H1 (cell line): ENCODE measurements around the gene OR2D2. TPM values are rescaled to one million over a fixed set of nuclear protein-coding genes. Genes with fewer than 3 reads are reported as not detected.

Source experiments
- CTCF ChIA-PET: fragments of 300-600 bp; sonication (Branson Sonifier 250); formaldehyde crosslinking; loops from one replicate; lab custom pipeline; 2021; ENCODE audit not compliant: partially characterized antibody; lab: Charles Lee
- POLR2A ChIA-PET: fragments of 300-600 bp; sonication (Branson Sonifier 250); formaldehyde crosslinking; loops from one replicate; lab custom pipeline; 2021; ENCODE audit warnings: inconsistent platforms; ENCODE audit not compliant: partially characterized antibody; lab: Charles Lee
- DNase-seq, 2 experiments: peaks; one replicate each; pipeline versions ENCODE4 v3.0.0 to v3.0.0-alpha.2; 2010 to 2022; ENCODE audit warnings: low spot score in 2 of 2, low read depth in 1 of 2, mixed read lengths in 1 of 2
- FAIRE-seq: peaks from 2 replicates; lab custom pipeline; 2011; peaks lifted over from hg19 to GRCh38; lab: Jason Lieb, UNC
- H2AFZ ChIP-seq: 2 replicates; pipeline ENCODE4 v1.8.1; 2012; ENCODE audit warnings: low read length, inconsistent platforms
- H2AK5ac ChIP-seq: 2 replicates; pipeline ENCODE4 v1.6.1; 2013; ENCODE audit warnings: low read depth, low read length
- H2BK120ac ChIP-seq: replicated peaks from 2 replicates; pipeline ENCODE3; 2013; ENCODE audit warnings: low read depth, low read length, inconsistent platforms
- H2BK12ac ChIP-seq: 2 replicates; pipeline ENCODE4 v1.6.1; 2013; ENCODE audit warnings: low read depth, low read length
- H2BK15ac ChIP-seq: 2 replicates; pipeline ENCODE4 v1.6.1; 2013; ENCODE audit warnings: low read length
- H2BK20ac ChIP-seq: 2 replicates; pipeline ENCODE4 v1.6.1; 2013; ENCODE audit warnings: low read length
- H2BK5ac ChIP-seq: 2 replicates; pipeline ENCODE4 v1.6.1; 2013; ENCODE audit warnings: low read depth, low read length
- H3K14ac ChIP-seq: 2 replicates; pipeline ENCODE4 v1.6.1; 2013; ENCODE audit warnings: inconsistent platforms; ENCODE audit not compliant: insufficient read length
- H3K18ac ChIP-seq: 2 replicates; pipeline ENCODE4 v1.6.1; 2013; ENCODE audit warnings: low read length; ENCODE audit errors: extremely low read depth
- H3K23ac ChIP-seq: 2 replicates; pipeline ENCODE4 v1.6.1; 2013; ENCODE audit warnings: inconsistent platforms; ENCODE audit not compliant: insufficient read length
- H3K23me2 ChIP-seq: 2 replicates; pipeline ENCODE4 v1.6.1; 2013; ENCODE audit warnings: low read depth, low read length
- H3K27ac ChIP-seq: 2 replicates; pipeline ENCODE4 v1.6.1; 2011; ENCODE audit warnings: low read depth, low read length, inconsistent platforms
- H3K27me3 ChIP-seq, 4 experiments: replicated peaks in 1 of 4; 1 replicate in 1 of 4; 2 replicates in 3 of 4; pipeline versions ENCODE4 v1.6.1 to v1.8.1; 2011 to 2013; ENCODE audit warnings: low read length in 3 of 4, mild to moderate bottlenecking in 3 of 4, inconsistent platforms in 2 of 4, mixed read lengths in 2 of 4, moderate library complexity in 1 of 4; ENCODE audit not compliant: control insufficient read depth in 3 of 4, insufficient read depth in 3 of 4; ENCODE audit errors: extremely low read depth in 1 of 4
- H3K36me3 ChIP-seq, 4 experiments: 2 replicates each; pipeline versions ENCODE4 v1.6.1 to v1.8.1; 2011 to 2013; ENCODE audit warnings: mild to moderate bottlenecking in 4 of 4, low read length in 3 of 4, moderate library complexity in 2 of 4, control low read depth in 1 of 4, inconsistent platforms in 1 of 4; ENCODE audit not compliant: insufficient read depth in 4 of 4, control insufficient read depth in 2 of 4
- H3K4ac ChIP-seq: replicated peaks from 2 replicates; pipeline ENCODE3; 2013; ENCODE audit warnings: low read length, low read depth, mixed read lengths, inconsistent platforms; ENCODE audit not compliant: insufficient read length
- H3K4me1 ChIP-seq, 4 experiments: replicated peaks in 1 of 4; 1 replicate in 1 of 4; 2 replicates in 3 of 4; pipeline versions ENCODE4 v1.6.1 to v1.8.1; 2011 to 2013; ENCODE audit warnings: low read length in 3 of 4, inconsistent platforms in 2 of 4, mixed read lengths in 1 of 4; ENCODE audit not compliant: insufficient read depth in 4 of 4, control insufficient read depth in 3 of 4
- H3K4me2 ChIP-seq, 2 experiments: 2 replicates each; pipeline versions ENCODE4 v1.6.1 to v1.8.1; 2011 to 2013; ENCODE audit warnings: low read depth in 2 of 2, low read length in 2 of 2, control low read depth in 1 of 2, inconsistent platforms in 1 of 2, mild to moderate bottlenecking in 1 of 2; ENCODE audit not compliant: insufficient read depth in 1 of 2
- H3K4me3 ChIP-seq, 4 experiments: fragments of 200-600, 300-600 bp in 1 of 4; sonication (generic), shearing (Covaris generic), sonication (Bioruptor Twin) in 1 of 4; 2 replicates each; pipeline versions ENCODE4 v1.5.1 to v1.8.1; 2011 to 2016; ENCODE audit warnings: low read length in 4 of 4, low read depth in 3 of 4, control low read depth in 2 of 4, inconsistent platforms in 2 of 4, mild to moderate bottlenecking in 2 of 4, mixed read lengths in 1 of 4, moderate library complexity in 1 of 4; ENCODE audit not compliant: insufficient read depth in 2 of 4; ENCODE audit errors: extremely low read depth in 1 of 4
- H3K56ac ChIP-seq: replicated peaks from 2 replicates; pipeline ENCODE3; 2013; ENCODE audit warnings: low read depth, mild to moderate bottlenecking, mixed read lengths, low read length, inconsistent platforms; ENCODE audit not compliant: insufficient read length
- H3K79me1 ChIP-seq: 2 replicates; pipeline ENCODE4 v1.6.1; 2013; ENCODE audit warnings: low read depth, low read length, control low read depth
- H3K79me2 ChIP-seq, 2 experiments: 2 replicates each; pipeline versions ENCODE4 v1.6.1 to v1.8.1; 2012 to 2013; ENCODE audit warnings: low read length in 2 of 2, mild to moderate bottlenecking in 2 of 2, inconsistent platforms in 1 of 2; ENCODE audit not compliant: insufficient read depth in 2 of 2, control insufficient read depth in 1 of 2
- H3K9ac ChIP-seq, 4 experiments: replicated peaks in 1 of 4; 1 replicate in 1 of 4; 2 replicates in 3 of 4; pipeline versions ENCODE4 v1.6.1 to v1.8.1; 2011 to 2013; ENCODE audit warnings: low read depth in 3 of 4, low read length in 3 of 4, control low read depth in 2 of 4, mild to moderate bottlenecking in 2 of 4, moderate library complexity in 2 of 4, inconsistent platforms in 1 of 4; ENCODE audit errors: extremely low read depth in 1 of 4
- H3K9me3 ChIP-seq, 2 experiments: 2 replicates each; pipeline versions ENCODE4 v1.6.1 to v1.8.1; 2012 to 2013; ENCODE audit warnings: mild to moderate bottlenecking in 2 of 2, moderate library complexity in 2 of 2, control low read depth in 1 of 2, inconsistent platforms in 1 of 2, low read depth in 1 of 2, low read length in 1 of 2, mixed read lengths in 1 of 2; ENCODE audit not compliant: insufficient read depth in 2 of 2
- H4K20me1 ChIP-seq, 2 experiments: replicated peaks in 1 of 2; 2 replicates each; pipeline versions ENCODE3 to v1.8.1; 2011 to 2013; ENCODE audit warnings: inconsistent platforms in 2 of 2, low read length in 2 of 2, mild to moderate bottlenecking in 1 of 2; ENCODE audit not compliant: insufficient read depth in 2 of 2, control insufficient read depth in 1 of 2
- H4K5ac ChIP-seq: 2 replicates; pipeline ENCODE4 v1.6.1; 2013; ENCODE audit warnings: low read length, low read depth, mixed read lengths, inconsistent platforms; ENCODE audit not compliant: insufficient read length
- H4K8ac ChIP-seq: 2 replicates; pipeline ENCODE4 v1.8.0; 2013; ENCODE audit warnings: mild to moderate bottlenecking, moderate library complexity, low read length, inconsistent platforms; ENCODE audit not compliant: insufficient read depth; ENCODE audit errors: extremely low read depth
- H4K91ac ChIP-seq: replicated peaks from 2 replicates; pipeline ENCODE3; 2013; ENCODE audit warnings: low read length, mixed read lengths, inconsistent platforms; ENCODE audit not compliant: insufficient read length
- KDM4A ChIP-seq: IDR thresholded peaks from one replicate; pipeline ENCODE4 v1.7.1; 2012; ENCODE audit warnings: low read depth, mild to moderate bottlenecking, moderate library complexity, low read length, inconsistent platforms; ENCODE audit not compliant: severe bottlenecking
- WGBS, 2 experiments: shearing (Covaris generic) in 1 of 2; methylation state at CpG; one replicate each; pipeline versions ENCODE4 v1.1.6 to v1.1.7; 2013 to 2015; ENCODE audit warnings: low lambda C conversion rate in 2 of 2, mixed read lengths in 2 of 2, inconsistent platforms in 1 of 2, low coverage in 1 of 2, missing lambda C conversion rate in 1 of 2; ENCODE audit not compliant: insufficient replicate concordance in 2 of 2, insufficient coverage in 1 of 2, insufficient read length in 1 of 2; ENCODE audit errors: extremely low coverage in 1 of 2, missing lambda C conversion rate in 1 of 2; 5-methylcytosine and 5-hydroxymethylcytosine counted together
- polyA plus RNA-seq, 7 experiments: library from polyadenylated mRNA; depleted of rRNA in 3 of 7; stranded (reverse) in 5 of 7; unstranded in 2 of 7; fragments of >200 nt in 5 of 7; fragments of 200-250 nt in 2 of 7; gene quantifications; 1 replicate in 5 of 7; 2 replicates in 1 of 7; 4 replicates in 1 of 7; pipeline versions ENCODE4 v1.2.1 to v1.2.3, GENCODE V29; 2011 to 2013; ENCODE audit warnings: missing spikeins in 2 of 7, mixed read lengths in 2 of 7
- total RNA-seq: library from RNA; stranded (reverse); fragmentation: NEBNext Ultra II Directional; extraction: Animal tissue kit (Norgen Biotek cat#: 25700); gene quantifications from 2 replicates; pipeline ENCODE4 v1.2.1, GENCODE V29; 2021

The OR2D2 gene
- total and polyA plus RNA-seq, 2 of the 8 experiments (the other 6 are each of a cell fraction or from before 2014, with no cell fraction given): 0.15 TPM; not detected in 1

DNA sequence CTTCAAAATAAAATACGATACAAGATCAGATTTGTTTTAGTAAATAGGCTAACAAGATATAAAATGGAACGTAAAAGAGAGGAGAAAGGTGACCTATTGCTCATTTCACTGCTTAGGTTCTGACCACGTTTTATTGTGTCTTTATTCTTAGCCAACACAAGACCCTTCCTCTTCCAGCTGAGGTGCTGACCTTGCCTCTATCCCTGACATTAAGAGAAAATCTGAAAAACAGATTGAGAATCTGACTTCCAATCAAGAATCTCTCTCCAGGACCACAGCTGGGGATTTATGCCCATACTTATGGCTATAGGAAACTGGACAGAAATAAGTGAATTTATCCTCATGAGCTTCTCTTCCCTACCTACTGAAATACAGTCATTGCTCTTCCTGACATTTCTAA lies 46.9 kb downstream of the OR2D2 start, which contains the start of gene OR10A5:
OR10A5 (plus strand) TSS at position 301 of the 400 bp plus-strand sequence; CDS start at position 301, 0 bp downstream.
- Histone ChIP-seq H4K5ac (no peak within 1 kb of the TSS), H3K9me3 (no peaks in the 10 kb centered on the region; a peak in 1 of 4 replicates), H2BK15ac (no peak within 1 kb of the TSS), H2BK12ac (no peak within 1 kb of the TSS), H4K20me1 (no peaks in the 10 kb centered on the region), H3K23me2 (no peaks in the 10 kb centered on the region), H3K36me3 (no peaks in the 10 kb centered on the region), H4K8ac (no peak within 1 kb of the TSS), H3K4me3 (no peak within 1 kb of the TSS), H4K91ac (no peak within 1 kb of the TSS), H3K27ac (no peak within 1 kb of the TSS), H3K23ac (no peak within 1 kb of the TSS), H3K9ac (no peak within 1 kb of the TSS), H2BK120ac (no peak within 1 kb of the TSS), H3K4me1 (peaks cover 0 to 8% (median 2%) of the 10 kb centered on the region in 4 experiments; a peak in 3 of 7 replicates), H3K56ac (no peak within 1 kb of the TSS), H3K14ac (no peak within 1 kb of the TSS), H2AK5ac (no peak within 1 kb of the TSS), H3K4me2 (no peak within 1 kb of the TSS), H3K18ac (0 out of 2 replicates have a peak within 1 kb of the TSS, but pooled peaks have one; percentile 22), H3K79me1 (no peaks in the 10 kb centered on the region), H3K79me2 (no peaks in the 10 kb centered on the region), H3K4ac (no peak within 1 kb of the TSS), H2BK5ac (no peak within 1 kb of the TSS), H3K27me3 (no peaks in the 10 kb centered on the region), H2AFZ (no peak within 1 kb of the TSS), H2BK20ac (no peak within 1 kb of the TSS)
- WGBS, 2 experiments: 86% methylated on average over 3 of the region's 3 CpGs; no CpG with 5 or more reads in 1 of the 2 experiments
- POLR2A ChIA-PET: no interaction called here
- TF ChIP-seq KDM4A: no peak
- FAIRE-seq: no peak
- no peak for DNase-seq
- CTCF ChIA-PET: interaction anchor here (2.0 kb wide), 1 partner anchor 28 kb away, joined by 5 read pairs; no protein-coding TSS in a partner anchor
